GOT3 (cell line): ENCODE results near the gene C20orf173.

Experiments used
- DNase-seq: peaks from one replicate; lab custom pipeline; 2025; ENCODE audit warnings: mixed read lengths; lab: John Stamatoyannopoulos, UW

The C20orf173 gene

DNA sequence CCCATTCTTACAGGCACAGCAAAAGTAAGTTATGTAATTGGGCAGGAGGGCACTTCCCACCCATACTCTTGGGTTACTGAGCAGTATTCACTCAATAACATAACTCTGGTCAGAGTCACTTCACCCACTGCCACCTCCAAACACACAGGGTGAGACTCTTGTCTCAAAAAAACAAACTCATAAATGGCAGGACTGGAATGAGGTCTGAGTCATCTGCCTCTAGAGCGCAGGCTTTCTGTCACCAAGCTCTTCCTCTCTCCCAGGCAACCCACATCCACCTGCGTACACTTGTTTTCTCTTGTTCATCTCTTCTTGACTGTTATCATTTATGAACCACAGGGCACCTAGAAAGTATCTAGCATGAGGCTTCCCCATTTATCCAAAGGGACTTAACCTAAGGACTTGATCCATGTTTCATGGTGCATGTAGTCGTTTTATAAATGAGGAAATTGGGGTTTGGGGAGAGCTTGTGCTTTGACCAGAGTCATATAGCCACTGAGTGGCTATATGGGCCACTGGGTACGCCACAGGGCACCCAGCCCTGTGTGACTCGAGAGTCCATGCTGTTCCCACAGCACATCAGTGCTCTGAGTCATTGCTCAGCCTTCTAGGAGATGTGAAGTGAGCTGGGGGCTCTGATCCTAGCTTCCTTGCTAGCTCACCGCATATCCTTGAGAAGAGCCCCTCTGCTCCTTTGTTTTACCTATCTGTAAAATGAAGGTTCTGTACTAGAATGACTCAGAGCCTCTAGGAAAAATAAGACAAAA lies 22.4 kb downstream of the C20orf173 start:
- no peak for DNase-seq

DNA sequence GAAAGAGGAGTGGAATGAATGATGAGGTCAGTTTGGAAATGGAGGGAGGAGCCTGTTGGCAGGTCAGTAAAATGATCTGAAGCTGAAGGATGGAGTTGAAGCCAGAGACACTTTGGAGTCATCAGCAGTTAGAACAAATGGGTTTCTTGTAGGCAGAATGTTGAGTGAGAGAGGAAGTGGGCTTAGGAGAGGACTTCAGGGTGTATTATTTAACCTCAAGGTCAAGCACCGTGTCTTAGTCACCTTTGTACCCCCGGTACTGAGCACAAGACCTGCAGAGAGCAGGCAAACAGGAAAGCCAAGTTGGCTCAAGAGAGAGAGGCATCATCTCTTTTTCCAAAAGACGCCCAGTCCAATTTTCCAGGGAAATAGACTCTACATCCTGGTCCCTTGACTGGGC lies 23.3 kb downstream of the C20orf173 start:
- DNase-seq = no peak

DNA sequence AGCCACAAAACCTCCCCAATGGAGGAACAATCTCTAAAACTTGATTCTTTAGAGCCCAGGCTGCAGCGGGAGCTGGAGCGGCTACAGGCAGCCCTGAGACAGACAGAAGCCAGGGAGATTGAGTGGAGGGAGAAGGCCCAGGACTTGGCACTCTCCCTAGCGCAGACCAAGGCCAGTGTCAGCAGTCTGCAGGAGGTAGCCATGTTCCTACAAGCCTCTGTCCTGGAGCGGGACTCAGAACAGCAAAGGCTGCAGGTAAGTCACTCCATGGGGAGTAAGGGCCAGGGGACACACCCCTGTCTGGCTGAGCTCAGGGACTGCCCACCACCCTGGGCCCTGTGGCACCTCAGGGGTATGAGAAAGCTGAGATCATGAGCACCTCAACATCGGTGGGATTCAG lies 24.7 kb downstream of the C20orf173 start:
- DNase-seq = no peak

DNA sequence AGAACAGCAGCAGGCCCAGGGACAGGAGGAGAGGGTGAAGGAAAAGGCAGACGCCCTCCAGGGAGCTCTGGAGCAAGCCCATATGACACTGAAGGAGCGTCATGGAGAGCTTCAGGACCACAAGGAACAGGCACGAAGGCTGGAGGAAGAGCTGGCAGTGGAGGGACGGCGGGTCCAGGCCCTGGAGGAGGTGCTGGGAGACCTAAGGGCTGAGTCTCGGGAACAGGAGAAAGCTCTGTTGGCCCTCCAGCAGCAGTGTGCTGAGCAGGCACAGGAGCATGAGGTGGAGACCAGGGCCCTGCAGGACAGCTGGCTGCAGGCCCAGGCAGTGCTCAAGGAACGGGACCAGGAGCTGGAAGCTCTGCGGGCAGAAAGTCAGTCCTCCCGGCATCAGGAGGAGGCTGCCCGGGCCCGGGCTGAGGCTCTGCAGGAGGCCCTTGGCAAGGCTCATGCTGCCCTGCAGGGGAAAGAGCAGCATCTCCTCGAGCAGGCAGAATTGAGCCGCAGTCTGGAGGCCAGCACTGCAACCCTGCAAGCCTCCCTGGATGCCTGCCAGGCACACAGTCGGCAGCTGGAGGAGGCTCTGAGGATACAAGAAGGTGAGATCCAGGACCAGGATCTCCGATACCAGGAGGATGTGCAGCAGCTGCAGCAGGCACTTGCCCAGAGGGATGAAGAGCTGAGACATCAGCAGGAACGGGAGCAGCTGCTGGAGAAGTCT lies 25.5 kb downstream of the C20orf173 start:
- no peak for DNase-seq

DNA sequence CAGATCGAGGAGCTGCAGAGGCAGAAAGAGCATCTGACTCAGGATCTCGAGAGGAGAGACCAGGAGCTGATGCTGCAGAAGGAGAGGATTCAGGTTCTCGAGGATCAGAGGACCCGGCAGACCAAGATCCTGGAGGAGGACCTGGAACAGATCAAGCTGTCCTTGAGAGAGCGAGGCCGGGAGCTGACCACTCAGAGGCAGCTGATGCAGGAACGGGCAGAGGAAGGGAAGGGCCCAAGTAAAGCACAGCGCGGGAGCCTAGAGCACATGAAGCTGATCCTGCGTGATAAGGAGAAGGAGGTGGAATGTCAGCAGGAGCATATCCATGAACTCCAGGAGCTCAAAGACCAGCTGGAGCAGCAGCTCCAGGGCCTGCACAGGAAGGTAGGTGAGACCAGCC lies 26.2 kb downstream of the C20orf173 start:
- DNase-seq = no peak

DNA sequence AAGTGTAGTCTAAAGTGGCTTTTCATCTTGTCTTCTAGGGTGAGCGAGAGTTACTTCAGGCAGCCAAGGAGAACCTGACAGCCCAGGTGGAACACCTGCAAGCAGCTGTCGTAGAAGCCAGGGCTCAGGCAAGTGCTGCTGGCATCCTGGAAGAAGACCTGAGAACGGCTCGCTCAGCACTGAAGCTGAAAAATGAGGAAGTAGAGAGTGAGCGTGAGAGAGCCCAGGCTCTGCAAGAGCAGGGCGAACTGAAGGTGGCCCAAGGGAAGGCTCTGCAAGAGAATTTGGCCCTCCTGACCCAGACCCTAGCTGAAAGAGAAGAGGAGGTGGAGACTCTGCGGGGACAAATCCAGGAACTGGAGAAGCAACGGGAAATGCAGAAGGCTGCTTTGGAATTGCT lies 27.1 kb downstream of the C20orf173 start:
- DNase-seq = no peak

DNA sequence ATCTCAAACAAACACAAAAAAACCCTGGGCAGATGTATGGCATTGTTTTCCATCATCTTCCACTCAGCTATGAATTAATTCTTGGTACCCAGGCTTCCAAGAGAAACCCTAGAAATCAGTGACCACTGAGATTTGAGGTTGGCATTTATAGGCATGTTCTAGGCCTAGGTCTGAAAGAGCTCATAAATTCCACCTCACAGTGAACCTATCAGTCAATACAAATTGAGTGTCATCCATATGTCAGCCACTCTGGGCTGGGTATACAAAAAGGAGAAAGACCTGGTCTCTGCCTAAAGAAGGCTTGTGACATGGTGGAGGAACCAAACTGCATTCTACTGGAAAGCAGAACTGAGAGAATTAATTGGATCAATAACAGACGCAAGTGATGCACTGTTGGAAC lies 30.2 kb downstream of the C20orf173 start:
- no peak for DNase-seq

DNA sequence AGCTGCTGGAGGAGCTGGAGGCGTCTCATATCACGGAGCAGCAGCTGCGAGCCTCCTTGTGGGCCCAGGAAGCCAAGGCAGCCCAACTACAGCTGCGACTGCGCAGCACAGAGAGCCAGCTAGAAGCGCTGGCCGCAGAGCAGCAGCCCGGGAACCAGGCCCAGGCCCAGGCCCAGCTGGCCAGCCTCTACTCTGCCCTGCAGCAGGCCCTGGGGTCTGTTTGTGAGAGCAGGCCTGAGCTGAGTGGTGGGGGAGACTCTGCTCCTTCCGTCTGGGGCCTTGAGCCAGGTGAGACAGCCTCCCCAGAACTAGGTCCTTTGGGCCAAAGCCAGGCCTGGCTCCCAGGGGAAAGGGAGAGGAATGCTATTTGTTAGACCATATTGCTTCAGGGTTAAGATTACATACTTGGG lies 31.7 kb downstream of the C20orf173 start:
- no peak for DNase-seq

DNA sequence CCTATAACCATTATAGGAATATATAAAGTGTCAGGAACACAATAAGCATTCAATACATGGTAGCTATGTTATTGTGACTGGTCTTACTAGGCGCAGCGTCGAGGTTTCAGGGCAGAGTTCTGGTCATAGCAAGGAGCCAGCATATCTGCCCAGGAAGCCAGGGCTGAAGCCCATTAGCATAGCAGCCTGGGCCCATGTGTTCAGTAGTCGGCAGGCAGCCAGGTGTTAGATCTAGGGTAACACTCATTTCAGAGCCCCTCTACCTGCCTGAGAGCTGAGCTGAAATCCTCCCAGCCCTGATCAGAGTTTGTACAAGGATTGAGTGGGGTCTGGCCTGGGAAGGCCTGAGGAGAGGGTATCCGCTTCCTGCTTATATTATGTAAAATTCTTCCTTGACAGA lies 32.1 kb downstream of the C20orf173 start:
- no peak for DNase-seq

DNA sequence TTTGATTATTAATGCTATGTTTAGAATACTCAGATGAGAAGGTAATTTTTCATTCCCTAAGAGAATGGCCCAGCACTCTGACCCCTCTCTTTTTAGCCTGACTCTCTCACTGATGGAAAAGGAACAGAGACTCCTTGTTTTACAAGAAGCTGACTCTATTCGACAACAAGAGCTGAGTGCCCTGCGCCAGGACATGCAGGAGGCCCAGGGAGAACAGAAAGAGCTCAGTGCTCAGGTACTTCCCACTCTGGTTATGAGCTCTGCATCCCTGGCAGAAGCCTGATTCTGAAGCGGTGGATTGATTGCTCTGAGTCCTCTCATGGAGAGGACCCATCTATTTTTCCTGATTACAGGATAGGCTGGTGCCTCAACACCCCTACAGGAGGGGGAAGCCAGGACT lies 33.0 kb downstream of the C20orf173 start:
- no peak for DNase-seq

DNA sequence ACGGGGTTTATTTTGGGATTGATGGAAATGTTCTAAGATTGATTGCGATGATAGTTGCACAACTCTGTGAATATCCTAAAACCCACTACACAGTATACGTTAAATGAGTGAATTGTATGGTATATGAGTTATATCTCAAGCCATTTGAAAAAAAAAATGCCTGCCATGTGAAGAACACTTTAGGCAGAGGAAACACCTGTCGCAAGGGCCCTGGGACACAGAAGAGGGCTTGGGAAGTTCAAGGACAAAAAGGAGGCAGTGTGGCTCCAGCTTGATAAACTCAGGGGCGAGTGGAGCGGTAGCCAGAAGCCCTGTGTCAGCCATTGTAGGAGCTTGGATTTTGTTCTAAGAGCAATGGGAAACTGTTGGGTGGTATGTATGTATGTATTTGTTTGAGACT lies 37.1 kb downstream of the C20orf173 start:
- DNase-seq = no peak

DNA sequence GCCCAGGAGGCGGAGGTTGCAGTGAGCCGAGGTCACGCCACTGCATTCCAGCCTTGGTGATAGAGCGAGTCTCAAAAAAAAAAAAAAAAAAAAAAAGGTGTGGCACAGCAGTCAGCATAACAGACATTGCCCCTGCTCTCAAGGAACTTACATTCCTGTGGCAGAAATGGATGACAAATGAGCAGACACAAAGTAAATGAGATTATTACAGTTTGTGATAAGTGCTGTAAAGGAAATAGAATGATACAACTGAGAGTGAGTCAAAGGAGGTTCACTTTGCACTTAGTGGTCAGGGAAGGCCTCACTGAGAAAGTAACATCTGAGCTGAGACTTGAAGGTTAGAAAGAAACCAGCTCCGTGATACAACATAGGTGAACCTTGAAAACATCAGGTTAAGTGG lies 37.6 kb downstream of the C20orf173 start:
- DNase-seq = no peak

DNA sequence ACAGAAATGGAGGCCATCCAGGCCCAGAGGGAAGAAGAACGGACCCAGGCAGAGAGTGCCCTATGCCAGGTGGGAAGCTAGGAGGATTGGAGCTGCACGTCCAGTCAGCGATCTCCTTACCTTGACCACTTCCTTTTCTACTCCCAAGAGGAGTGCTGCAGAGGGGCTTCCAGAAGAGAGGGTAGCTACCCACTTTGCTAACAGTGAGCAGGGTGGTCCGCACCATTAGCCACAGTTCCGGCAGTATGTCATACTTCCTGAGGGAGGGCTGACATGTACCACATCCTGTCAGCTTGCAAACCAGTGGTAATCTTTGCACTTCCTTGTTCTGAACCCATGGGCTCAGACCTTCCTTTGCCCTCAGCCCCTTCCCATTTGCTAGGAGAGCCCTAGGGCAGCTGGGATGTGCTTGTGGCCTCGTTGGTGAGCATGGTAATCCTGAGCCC lies 38.7 kb downstream of the C20orf173 start:
- no peak for DNase-seq

DNA sequence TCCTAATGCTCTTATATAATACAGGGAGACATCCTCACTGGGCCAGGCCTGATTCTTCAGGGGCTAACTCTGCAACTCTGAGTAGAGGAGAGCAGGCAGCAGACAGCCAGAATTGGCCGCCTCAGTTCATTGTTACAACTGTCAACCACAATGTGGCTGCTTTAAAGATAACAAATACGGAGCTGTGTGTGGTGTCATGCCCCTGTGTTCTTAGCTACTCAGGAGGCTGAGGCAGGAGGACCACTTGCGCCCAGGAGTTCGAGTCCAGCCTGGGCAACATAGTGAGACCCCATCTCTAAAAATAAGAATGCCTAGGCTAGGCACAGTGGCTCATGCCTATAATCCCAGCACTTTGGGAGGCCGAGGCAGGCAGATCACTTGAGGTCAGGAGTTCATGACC lies 39.7 kb downstream of the C20orf173 start:
- no peak for DNase-seq

DNA sequence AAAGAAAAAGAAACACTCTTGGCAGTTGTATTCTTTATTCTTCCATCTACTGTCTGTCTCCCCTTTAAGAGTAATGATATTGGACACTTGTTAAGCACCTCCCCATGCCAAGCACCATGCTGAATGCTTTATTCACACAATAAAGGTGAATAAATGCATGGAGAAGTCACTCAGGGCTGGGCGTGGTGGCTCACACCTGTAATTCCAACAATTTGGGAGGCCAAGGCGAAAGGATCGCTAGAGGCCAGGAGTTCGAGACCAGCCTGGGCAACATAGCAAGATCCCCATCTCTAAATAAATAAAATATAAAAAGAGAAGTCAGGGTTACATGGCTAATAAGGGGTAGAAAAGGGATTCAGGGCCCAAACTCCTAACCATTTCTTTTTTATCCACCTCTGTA lies 42.0 kb downstream of the C20orf173 start:
- no peak for DNase-seq

DNA sequence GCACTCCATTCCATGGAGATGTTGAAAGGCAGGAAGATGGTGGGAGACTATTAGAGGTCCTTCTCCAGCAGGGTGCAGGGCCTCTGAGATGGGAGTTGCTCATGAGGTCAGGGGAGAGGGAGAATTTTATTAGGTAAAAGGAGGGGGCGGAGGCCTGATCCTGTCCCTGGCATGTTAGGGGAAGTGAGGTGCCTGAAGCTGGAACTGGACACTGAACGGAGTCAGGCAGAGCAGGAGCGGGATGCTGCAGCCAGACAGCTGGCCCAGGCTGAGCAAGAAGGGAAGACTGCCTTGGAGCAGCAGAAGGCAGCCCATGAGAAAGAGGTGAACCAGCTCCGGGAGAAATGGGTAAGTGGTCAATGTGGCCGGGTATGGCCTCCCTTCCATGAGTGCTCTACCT lies 49.7 kb downstream of the C20orf173 start:
- DNase-seq = no peak

DNA sequence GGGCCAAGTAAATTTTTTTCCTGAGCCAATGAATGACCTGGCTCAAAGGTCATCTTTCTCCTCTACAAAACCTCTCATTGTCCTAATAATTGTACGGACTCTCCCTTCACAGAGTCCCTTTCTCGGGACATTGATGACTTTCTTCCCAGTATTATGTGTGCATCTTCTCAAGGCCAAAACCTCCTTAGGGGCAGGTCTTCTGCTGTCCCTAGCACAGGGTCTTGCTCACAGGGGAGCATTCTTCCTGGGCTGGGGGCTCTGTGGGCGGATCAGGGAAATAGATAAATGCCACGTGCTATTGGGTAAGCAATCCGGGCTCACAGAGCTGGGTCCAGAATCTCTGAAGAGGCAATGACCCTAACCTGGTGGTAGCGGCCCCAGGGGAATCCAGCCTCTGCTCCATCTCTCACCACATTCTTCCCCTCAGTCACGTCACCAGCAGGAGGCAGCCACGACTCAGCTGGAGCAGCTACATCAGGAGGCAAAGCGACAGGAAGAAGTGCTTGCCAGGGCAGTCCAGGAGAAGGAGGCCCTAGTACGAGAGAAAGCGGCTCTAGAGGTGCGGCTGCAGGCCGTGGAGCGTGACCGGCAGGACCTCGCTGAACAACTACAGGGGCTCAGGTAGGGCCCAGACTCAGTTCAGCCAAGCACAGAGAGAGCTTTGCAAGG lies 50.5 kb downstream of the C20orf173 start:
- no peak for DNase-seq
